ENCODE measurements around the gene P2RY12. TPM values are rescaled to one million over a fixed set of nuclear protein-coding genes. Genes with fewer than 3 reads are reported as not detected.

Gene P2RY12
- total and polyA plus RNA-seq, 2 of the 8 experiments (the other 6 are each of a cell fraction or from before 2014, with no cell fraction given): not detected

GRCh38 chr3:151432616-151433372 is 48.2 kb upstream of the P2RY12 start:
- no peak overlapping the region for H2BK120ac ChIP-seq (replicated peaks; ENCODE audit: low read depth, low read length)
- no peak overlapping the region for H3K56ac ChIP-seq (replicated peaks; ENCODE audit: insufficient read length, low read depth, low read length)
- no peak for TF ChIP-seq CEBPB (IDR thresholded peaks at IDR 0.05; ENCODE audit: low read depth, low read length)
- TF ChIP-seq SIN3A (conservative IDR thresholded peaks at IDR 0.05 in 1 of 2, IDR thresholded peaks at IDR 0.05 in 1 of 2; ENCODE audit: low read depth in 1 of 2, low read length in 2 of 2): no peak
- TF ChIP-seq SP1 (IDR thresholded peaks at IDR 0.05; ENCODE audit: low read depth, low read length): no peak
- TF ChIP-seq GTF2F1 (IDR thresholded peaks at IDR 0.05; ENCODE audit: borderline replicate concordance, low read depth, low read length): no peak
- no peak for TF ChIP-seq SIX5 (IDR thresholded peaks at IDR 0.05; ENCODE audit: low read depth, low read length)
- no peak for TF ChIP-seq TBP (IDR thresholded peaks at IDR 0.05; ENCODE audit: low read depth, low read length)
- TF ChIP-seq TCF12 (IDR thresholded peaks at IDR 0.05; ENCODE audit: low read depth, low read length): no peak
- WGBS, 2 experiments (ENCODE audit: extremely low coverage in 1 of 2, insufficient coverage in 1 of 2, insufficient read length in 1 of 2, insufficient replicate concordance in 2 of 2, low coverage in 1 of 2, low lambda C conversion rate in 2 of 2, missing lambda C conversion rate in 1 of 2): 81% methylated on average over 7 of the region's 7 CpGs; no CpG with 5 or more reads in 1 of the 2 experiments
- no peaks in the 10 kb centered on the region for H3K27me3 ChIP-seq (replicated peaks in 1 of 4; ENCODE audit: control insufficient read depth in 3 of 4, extremely low read depth in 1 of 4, insufficient read depth in 3 of 4, low read length in 3 of 4)
- H3K18ac ChIP-seq (ENCODE audit: extremely low read depth, low read length): no peak overlapping the region
- peaks cover 0 to 6% (median 3%) of the 10 kb centered on the region in 4 experiments; a peak in 4 of 8 replicates for H3K36me3 ChIP-seq (ENCODE audit: control insufficient read depth in 2 of 4, insufficient read depth in 4 of 4, low read length in 3 of 4)
- no peak overlapping the region for H3K4me3 ChIP-seq (ENCODE audit: extremely low read depth in 1 of 4, insufficient read depth in 2 of 4, low read depth in 3 of 4, low read length in 4 of 4)
- no peak overlapping the region for H2AFZ ChIP-seq (ENCODE audit: low read length)
- H3K79me2 ChIP-seq (ENCODE audit: control insufficient read depth in 1 of 2, insufficient read depth in 2 of 2, low read length in 2 of 2): no peaks in the 10 kb centered on the region
- no peak for DNase-seq (ENCODE audit: low read depth in 1 of 2, low spot score in 2 of 2)
- H2BK15ac ChIP-seq (ENCODE audit: low read length): no peak overlapping the region
- H4K91ac ChIP-seq (replicated peaks; ENCODE audit: insufficient read length, low read length): no peak overlapping the region
- H2AK5ac ChIP-seq (ENCODE audit: low read depth, low read length): no peak overlapping the region
- no peak overlapping the region for H4K5ac ChIP-seq (ENCODE audit: insufficient read length, low read depth, low read length)
- H3K79me1 ChIP-seq (ENCODE audit: low read depth, low read length): no peaks in the 10 kb centered on the region
- H3K23ac ChIP-seq (ENCODE audit: insufficient read length): no peak overlapping the region
- H3K9me3 ChIP-seq (ENCODE audit: insufficient read depth in 2 of 2, low read depth in 1 of 2, low read length in 1 of 2): no peaks in the 10 kb centered on the region
- H2BK20ac ChIP-seq (ENCODE audit: low read length): no peak overlapping the region
- no peak for FAIRE-seq
- H3K14ac ChIP-seq (ENCODE audit: insufficient read length): no peak overlapping the region
- H3K4me1 ChIP-seq (replicated peaks in 1 of 4; ENCODE audit: control insufficient read depth in 3 of 4, insufficient read depth in 4 of 4, low read length in 3 of 4): peaks cover 0 to 9% (median 3%) of the 10 kb centered on the region in 4 experiments; a peak in 4 of 7 replicates
- CTCF ChIA-PET (ENCODE audit: partially characterized antibody): no interaction called here
- H2BK12ac ChIP-seq (ENCODE audit: low read depth, low read length): no peak overlapping the region
- POLR2A ChIA-PET (ENCODE audit: partially characterized antibody): no interaction called here
- H2BK5ac ChIP-seq (ENCODE audit: low read depth, low read length): no peak overlapping the region
- no peak overlapping the region for H3K4me2 ChIP-seq (ENCODE audit: insufficient read depth in 1 of 2, low read depth in 2 of 2, low read length in 2 of 2)
- no peak overlapping the region for H3K4ac ChIP-seq (replicated peaks; ENCODE audit: insufficient read length, low read depth, low read length)
- H3K23me2 ChIP-seq (ENCODE audit: low read depth, low read length): no peaks in the 10 kb centered on the region
- H4K20me1 ChIP-seq (replicated peaks in 1 of 2; ENCODE audit: control insufficient read depth in 1 of 2, insufficient read depth in 2 of 2, low read length in 2 of 2): no peaks in the 10 kb centered on the region
- H4K8ac ChIP-seq (ENCODE audit: extremely low read depth, insufficient read depth, low read length): no peak overlapping the region
- no peak overlapping the region for H3K27ac ChIP-seq (ENCODE audit: low read depth, low read length)
- H3K9ac ChIP-seq (replicated peaks in 1 of 4; ENCODE audit: extremely low read depth in 1 of 4, low read depth in 3 of 4, low read length in 3 of 4): no peak overlapping the region

All from H1 (cell line).